SH-SY5Y (cell line): ENCODE data around the gene ERVMER34-1.

Experiments
- GATA2 ChIP-seq: IDR thresholded peaks from 2 replicates; pipeline ENCODE4 v1.6.1; 2011; ENCODE audit warnings: mild to moderate bottlenecking, low read depth, low read length
- GATA3 ChIP-seq: IDR thresholded peaks from 2 replicates; pipeline ENCODE4 v1.6.1; 2011; ENCODE audit warnings: low read depth, mild to moderate bottlenecking, low read length, moderate library complexity

DNA sequence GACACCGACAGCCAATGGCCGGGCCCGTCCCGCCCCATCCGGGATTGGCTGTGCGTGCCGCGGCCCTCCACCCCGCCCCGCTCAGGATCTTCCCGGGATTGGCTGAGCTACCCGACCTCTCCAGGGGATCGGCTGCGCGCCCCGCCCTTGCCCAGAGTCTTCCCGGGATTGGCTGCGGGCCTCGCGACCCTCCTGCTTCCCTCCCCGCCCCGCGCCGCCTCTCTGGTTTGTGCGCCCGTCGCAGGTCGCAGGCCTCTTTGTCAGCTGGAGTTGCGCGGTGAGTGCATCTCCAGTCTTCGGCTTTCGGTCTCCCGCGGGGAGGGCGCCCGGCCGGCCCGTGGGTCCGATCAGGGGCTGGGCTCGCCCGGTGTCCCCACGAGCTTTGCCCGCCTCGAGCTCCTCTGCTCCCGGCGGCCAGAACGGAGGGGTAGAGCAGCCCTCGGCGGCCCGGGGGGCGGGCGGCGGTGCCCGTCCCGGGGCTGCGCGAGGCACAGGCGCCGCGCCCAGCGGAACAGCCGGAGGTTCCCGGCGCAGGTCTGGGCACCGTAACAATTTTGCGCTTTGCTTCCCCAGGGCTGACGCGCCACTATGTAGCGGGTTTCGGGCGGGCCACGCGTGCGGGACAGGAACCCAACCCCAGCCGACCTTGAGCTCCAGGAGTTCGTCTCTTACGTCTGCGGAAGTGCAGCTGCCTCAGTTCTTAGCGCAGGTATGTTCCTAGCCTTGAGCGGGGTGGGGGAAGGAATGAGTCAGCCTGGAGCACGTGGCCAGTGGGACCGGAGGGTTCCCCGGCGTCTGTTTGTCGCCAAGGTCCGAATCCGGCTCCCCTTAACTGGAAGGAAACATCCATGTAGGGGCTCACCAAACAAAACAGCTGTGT is 38.7 kb downstream of the ERVMER34-1 start:
- TF ChIP-seq GATA2 (no peak), GATA3 (no peak)
